IPS-NIHi7 (cell line): ENCODE results near the gene AAK1.

Experiments used
- DNase-seq: peaks from one replicate; pipeline ENCODE4 v3.0.0; 2012; ENCODE audit warnings: mixed read lengths; ENCODE audit errors: extremely low spot score

The AAK1 gene

DNA sequence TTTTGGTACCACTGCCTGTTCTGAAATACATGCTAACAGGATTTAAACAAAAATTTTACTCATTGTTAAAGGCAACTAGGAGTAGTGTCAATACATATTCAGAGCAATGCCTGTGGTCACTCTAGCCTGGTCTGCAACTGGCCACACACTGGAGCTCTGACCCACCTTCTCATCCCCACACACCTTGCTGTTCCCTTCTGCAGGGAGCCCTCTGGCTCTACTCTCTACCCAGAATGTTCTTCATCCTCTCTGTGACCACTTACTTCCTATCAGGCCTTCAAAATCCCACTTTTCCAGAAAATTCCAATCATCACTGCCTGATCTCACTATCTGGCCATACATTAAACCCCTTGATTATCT lies 104.0 kb downstream of the AAK1 start:
- DNase-seq = no peak

DNA sequence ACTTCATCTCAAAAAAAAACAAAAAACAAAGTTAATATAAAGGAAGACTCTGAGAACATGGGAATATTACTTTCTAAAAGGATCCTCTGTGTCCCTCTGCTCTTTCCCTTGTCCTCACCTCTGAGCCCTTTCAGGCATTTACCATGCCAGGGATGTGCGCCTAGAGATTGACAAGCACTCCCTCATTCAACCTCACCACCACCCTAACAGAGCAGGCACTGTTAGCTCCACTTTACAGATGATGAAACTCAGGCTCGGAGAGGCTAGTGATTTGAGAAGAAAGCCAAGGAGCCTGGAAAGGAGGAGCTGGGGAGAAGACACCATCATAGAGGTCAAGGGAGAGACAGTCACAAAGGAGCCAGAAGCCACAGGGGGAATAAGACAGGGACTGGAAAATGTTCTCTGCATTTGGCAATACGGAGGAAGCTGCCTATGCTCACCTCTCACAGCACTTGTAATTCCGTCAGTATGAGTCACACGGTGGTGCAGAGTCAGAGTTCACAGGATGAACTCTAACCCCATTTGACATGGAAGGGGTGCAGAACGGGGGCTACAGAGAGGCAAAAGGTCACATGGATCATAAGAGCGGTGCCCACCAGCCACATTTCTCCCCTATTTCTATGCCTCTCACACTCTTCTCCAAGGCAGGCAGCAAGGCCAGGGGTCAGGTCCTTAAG lies 104.5 kb downstream of the AAK1 start:
- DNase-seq = peak; percentile 24

DNA sequence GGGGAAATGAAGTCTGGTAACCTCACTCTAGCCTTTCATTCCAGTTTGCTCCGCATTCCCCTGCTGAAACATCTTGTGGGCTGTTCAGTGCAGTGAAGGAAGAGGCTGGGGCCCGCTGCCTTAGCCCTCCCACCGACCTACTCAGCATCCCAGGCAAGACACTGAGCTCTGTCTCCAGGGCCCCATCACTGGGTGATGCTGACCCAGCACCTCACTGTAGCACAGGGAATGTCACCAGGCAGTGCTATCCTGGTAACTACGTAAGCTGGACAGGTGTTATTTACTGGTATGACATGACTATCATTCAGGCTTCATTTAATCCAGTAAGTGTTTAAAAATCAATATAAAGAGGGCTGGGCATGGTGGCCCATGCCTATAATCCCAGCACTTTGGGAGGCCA lies 105.3 kb downstream of the AAK1 start:
- no peak for DNase-seq

DNA sequence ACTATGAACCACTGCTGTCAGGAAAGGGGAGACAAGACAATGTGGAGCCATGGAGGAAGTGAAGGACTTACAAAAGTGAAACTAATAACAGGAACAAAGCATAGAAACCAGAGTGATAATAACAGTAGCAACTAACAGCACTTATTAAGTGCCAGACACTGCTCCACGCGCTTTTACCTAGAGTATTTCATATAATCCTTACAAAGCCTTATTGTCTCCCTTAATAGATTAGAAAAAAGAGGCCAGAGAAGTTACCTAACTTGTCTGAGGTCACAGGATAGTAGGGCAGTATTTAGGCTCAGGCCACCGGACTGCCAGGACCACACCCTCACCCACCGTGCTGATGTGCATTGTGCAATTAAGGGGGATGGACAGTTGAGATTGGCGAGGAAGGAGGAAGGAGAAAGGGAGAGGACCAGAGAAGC lies 107.7 kb downstream of the AAK1 start:
- no peak for DNase-seq

DNA sequence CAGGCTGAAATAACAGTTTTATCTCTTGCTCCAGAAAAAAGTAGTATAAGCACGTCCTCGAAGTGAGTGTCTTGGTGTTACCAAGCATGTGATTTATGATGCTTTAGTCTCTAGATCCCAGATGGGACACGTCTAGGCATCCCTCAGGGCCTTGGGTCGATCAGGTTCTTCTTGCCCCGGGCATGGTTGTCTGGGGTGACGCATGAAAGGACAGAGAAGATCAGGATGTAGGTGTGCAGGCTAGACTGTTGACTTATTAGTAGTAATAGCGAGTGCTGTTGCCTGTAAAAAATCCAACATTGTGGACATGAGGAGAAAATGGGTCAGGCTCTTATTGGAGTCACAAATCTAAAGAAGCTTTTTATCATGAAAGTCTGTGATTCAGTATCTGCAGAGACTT lies 112.4 kb downstream of the AAK1 start:
- no peak for DNase-seq

DNA sequence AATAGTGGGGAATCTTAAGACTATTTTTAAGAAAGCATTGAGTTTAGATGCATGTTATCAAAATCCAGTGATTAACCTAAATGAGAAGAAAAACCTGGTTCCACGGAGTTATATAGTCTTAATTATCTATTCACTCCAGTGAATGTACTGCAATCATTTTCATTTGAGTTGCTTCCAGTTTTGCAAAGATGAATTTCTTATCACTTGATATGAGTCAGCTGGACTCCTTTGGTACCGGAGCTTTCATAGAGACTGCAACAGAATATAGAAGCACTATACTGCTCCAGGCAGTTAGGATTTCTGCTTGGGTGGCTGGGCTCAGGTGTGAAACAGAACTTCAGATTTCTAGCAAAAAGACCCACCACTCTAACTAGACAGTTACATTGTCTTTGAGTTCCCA lies 114.1 kb downstream of the AAK1 start:
- DNase-seq = no peak

DNA sequence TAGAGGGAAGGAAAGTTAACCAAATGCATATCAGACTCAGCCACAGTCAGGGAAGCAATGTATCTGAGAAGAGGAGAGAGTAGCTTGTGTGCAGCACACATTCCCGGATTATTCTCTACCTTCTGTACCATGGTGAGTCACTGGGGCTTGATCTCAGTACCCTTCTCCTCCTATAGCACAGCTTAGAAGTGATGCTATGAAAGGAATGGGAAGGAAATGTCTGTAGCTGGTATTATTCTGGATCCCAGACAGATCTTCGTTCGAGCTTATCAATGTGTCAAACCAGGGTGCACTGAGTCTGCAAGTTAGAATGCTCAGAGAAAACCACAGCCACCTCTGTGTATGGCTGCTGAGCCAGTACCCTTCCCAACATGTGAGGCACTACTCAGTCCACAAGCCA lies 118.3 kb downstream of the AAK1 start:
- DNase-seq = no peak

DNA sequence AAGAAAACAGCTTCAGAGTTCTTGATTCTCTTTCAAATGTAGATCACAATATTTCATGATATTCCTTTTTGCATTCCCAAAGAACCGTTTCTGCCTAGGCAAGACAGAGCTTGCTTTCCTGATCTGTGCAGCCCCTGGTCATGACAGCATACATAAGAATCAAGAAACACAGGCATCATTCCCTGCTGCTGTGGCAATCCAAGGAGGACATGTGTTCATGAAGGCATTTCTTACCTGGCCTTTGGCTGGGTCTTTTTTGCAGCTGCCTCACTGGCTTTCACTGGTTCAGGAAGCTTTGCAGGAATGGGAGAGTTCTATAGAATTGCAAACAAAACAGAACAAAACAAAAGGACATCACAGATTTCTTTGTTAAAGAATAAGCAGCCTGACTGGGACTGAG lies 118.7 kb downstream of the AAK1 start:
- DNase-seq = peak; percentile 21

DNA sequence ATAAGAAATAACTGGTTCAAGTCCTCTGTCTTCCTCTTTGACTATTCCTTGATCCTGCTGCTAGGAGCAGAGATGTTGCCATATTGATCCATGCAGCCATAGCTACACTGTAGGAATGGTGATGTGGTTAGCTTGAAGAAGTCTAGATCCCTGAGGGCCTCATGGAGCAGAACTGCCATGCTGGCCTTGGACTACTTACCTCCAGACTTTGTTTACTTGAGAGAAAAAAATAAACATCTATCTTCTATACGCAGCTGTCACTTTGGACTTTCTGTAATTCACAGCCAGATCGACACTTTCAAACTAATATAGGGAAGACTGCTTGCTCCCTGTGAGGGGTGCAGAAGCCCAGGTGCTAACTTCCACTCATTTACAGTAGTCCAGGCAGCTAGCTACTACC lies 121.8 kb downstream of the AAK1 start:
- DNase-seq = no peak

DNA sequence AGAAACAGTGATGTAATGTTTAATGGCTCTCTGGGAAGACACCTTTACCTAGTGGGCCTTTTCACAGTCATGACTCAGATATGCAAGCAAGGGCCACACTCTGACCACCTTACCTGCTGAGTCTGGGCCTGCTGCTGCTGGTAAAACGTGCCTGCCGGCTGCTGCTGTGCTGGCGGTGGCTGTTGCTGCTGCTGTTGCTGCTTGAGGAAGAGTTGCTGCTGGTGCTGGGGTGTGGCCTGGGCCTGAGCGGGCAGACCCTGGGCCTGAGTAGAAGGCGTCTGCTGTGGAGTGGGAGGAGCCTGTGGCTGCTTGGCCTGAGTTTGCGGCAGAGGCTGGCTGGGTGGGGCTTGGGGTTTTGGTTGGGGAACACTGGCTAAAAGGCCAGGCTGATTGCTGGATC lies 124.7 kb downstream of the AAK1 start:
- peak; percentile 87 for DNase-seq

DNA sequence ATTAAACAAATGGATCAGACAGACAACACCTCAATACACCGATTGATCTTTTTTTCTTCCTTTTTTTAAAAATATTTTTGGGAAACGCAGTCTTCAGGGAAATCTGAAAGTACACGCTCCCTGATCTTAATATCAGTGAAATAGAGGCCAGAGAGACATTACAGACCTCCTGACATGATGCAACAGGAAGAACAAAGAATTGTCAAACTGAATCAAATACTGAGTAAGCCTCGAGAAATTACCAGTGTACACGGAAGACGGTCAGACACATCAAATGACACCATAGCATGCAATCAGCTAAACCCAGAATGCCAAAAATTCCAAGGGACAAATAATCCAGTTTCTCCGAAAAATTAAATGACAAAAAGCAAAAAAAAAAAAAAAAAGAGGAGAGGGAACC lies 126.1 kb downstream of the AAK1 start:
- DNase-seq = no peak

DNA sequence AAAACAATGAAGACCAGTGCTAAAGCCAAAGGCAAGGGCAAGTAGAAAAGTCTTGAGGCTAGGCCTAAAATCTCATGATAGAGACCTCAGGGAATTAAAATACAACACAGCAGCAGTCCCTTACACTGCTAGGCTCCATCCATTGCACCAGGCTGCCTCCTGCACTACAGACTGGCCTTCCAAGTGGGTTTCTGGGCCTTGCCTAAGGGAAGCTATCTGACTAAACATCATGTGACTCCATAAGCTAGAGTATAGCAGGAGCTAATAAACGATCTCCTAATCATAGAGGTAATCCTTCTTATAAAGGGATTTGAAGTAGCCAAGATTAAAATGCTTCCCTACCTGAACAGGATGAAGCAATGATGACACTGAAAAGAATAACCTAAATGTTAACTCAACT lies 128.7 kb downstream of the AAK1 start:
- no peak for DNase-seq

DNA sequence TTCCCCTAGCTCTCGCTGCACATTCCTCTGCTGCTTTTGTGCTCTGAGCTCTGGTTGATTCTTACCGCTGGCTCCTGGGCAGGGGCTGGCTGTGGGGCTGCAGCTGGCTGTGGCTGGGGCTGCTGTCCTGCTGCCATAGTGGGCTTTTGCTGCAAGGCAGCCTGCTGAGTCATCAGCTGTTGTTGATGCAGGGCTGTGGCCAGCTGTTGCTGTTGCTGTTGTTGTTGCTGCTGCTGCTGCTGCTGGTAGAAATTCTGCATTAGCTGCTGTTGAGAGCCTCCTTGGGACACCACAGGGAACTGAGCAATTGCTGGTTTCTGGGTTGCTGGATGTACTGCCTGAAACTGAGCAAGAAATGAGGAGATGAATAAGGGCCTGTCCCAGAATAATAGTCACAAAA lies 129.1 kb downstream of the AAK1 start:
- peak; percentile 56 for DNase-seq

DNA sequence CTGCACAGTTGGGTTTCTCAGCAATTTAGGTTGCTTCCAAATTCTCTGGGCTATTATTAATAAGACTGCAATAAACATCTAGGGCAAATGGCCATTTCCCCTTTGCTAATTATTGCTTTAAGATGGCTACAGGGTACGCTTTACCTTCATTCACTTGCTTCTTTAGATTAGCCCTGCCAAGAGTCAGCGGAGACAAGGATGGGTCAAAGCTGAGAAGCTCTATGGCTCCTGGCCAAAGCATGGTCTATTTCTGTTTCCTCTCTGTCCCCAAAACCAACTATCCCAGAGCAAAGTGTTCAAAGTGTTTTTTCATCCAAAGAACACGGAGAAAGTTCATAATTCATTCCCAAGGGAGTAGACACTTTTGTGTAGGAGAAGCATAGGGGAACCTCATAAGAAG lies 131.1 kb downstream of the AAK1 start:
- no peak for DNase-seq

DNA sequence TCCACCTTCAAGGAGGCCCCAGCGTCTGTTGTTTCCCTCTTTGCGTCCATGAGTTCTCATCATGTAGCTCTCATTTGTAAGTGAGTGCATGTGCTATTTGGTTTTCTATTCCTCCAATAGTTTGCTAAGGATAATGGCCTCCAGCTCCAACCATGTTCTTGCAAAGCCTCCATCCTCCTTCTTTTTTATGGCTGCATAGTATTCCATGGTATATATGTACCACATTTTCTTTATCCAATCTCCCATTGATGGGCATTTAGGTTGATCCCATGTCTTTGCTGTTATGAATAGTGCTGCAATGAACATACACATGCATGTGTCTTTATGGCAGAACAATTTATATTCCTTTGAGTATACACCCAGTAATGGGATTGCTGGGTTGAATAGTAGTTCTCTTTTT lies 133.3 kb downstream of the AAK1 start:
- no peak for DNase-seq

DNA sequence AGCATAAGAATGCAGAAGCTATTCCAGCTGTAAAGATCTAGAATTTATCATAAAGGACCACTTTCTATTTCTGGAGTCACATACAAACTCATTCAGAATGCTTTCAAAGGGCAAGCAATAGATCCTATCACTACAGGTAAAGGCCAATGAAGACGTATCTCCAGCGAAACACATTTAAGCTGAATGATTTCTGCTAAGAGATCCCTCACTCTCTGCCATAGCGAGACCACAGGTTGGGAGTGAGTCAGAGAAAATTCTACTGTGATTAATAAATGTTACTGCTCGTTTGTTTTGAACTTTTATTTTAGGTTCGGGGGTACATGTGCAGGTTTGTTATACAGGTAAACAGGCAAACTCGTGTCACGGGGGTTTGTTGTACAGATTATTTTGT lies 133.8 kb downstream of the AAK1 start:
- no peak for DNase-seq

DNA sequence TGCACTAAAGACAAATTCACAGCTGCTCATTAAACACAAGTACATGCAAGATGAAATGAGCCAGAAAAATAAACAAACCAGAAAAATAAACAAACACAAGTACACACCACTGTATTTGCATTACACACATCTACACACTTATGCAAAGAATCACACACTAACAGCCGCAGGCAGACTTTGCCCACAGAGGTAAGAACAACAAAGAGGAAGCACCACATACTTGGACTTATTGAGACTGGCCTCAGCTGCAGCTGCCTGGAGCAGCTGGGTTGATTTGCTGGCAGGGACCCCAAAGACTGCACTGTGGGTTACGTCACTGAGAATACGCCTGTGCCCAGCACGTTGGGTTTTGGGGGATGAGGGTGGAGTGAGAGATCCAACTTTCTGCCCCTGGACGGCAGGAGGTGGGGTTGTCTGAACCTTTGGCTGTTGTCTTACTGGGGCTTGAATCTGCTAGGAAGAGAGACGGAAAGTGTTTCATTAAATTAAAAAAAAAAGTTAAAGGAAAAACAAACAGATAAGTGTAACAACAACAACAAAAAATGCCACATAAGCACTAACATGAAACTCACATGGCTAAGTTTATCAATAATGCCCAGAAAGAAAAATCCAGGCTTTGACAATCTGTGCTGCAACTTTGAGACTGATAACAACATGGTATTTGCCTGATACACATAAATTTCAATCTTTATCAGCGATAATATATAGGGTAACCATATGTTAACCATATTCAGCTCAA lies 134.4 kb downstream of the AAK1 start:
- DNase-seq = no peak

DNA sequence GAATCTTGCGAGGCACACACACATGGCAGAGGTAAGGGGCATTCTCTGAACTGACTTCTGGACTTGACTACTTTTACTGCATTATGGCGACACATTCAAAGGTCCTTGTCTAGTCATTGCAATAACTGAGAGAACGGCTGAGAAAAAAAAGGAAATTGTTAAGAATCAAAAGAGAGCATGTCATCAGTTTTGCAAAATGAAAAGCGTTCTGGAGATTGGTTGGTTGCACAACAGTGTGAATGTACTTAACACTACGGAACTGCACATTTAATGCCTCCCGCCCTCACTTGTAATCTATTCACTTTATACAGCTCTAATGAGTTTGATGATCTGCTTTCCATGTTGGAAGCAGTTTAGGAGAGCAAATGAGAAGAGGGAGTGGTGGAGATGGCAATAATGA lies 137.8 kb downstream of the AAK1 start:
- DNase-seq = no peak

DNA sequence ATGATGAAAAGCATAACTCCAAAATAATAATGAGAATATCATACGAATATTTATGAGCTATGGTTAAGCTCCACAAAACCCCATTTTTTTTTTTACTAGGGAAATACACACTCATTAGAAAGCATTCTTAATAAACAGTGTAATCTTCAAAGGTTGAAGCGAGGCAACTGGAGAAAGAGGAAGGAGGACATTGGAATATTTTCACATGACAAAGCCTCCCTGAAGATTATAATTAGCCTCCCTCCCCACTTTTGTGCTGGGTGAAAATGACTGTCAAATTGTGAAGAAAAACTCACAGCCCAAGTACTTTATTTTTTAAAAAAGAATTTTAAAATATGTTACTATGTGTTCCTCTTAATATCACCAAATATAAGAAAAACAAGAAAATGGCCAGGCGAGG lies 142.2 kb downstream of the AAK1 start:
- DNase-seq = no peak

DNA sequence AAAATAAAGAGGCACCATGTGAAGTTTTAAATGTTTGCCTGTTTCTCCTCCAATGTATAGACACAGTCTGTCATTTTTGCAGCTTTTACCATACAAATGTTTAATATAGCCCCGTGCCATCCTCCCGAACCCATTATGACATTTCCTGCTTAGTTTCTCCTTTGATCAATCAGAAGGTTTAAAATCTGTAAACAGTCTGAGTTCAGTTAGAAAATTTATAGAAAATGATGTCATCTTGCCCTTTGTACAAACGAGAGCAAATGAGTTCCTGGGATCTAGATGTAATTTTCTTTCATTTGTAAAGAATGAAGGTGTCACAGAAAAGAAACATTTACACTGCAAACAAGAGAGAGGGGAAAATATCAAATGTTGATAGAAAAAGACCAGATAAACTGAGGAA lies 143.6 kb downstream of the AAK1 start:
- no peak for DNase-seq

DNA sequence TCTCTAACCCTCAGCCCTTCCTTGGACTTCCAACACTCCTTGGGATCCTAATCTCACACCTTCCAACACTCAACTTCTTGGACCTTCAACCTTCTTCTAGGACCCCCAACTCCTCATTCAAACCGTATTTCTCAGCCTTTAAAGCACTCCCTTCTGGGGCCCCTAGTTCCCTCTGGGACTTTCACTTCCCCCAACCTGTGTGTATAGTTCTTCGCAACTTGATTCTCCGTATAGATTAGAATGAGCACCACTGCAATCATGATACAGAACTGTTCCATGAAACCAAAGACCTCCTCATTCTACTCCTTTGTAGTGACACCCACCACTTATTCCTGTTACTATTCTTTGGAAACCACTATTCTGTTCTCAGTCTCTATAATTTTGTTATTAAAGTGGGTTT lies 144.3 kb downstream of the AAK1 start:
- DNase-seq = no peak

DNA sequence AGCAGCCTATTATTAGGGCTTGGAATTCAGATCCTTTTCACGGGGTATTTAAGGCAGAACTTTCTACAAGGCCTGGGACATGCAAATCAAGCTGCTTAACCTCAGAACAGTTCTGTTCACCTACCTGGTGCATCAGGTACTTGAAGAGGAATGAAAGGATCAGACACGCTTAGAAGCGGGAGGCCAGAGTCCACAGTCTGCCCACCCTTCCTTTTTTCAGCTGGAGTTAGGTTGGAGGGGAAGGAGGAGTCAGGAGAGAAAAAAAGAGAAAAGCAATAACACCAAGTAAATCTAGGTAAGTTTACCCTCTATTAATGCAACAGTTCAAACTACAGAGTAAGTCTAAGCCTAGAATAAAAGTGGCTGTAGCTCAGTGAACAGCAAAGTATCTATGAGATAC lies 147.7 kb downstream of the AAK1 start:
- DNase-seq = no peak

DNA sequence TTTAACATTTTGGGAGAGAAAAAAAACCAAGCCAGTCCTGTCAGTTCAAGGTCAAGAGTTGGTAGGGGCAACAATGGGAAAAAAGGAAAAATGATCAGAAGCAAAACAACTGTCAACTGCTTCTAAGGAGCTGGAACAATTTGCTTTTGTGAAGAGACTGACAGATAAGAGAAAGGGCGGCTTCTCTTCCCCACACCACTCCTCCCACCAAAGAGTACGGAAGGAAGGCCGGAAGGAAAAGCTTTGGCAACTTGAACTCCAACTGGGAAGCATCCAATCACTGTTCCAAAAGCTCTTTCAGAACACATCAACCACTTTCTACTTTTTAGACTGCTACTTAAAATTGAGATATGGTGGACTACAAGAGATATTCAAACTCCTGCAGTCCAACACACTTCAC lies 148.5 kb downstream of the AAK1 start:
- DNase-seq = no peak

DNA sequence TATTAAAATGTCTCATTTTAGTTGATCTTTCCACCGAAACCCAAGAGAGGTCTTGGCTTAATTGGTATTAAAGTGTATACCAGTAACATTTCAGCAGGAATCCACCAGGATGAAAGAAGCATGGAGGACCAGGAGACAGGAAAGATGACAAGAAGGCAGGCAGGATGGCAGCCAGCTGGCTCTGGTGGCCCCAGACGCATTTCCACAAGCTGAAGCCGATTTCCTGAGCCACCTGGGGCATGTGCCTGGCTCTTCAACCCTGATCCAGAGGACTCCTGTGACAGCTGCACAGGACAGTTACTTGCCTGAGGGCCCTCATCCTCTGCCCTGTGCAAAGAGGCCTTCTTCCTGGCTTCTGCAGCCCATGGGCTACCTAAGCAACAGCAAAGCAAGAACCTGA lies 149.4 kb downstream of the AAK1 start:
- DNase-seq = no peak
